Retina (tissue), 1 donor: ENCODE measurements around the gene GTF2F2.

ENCODE experiments used
- DNase-seq: peaks from one replicate; pipeline ENCODE4 v3.0.0-alpha.2; 2016

The GTF2F2 gene, protein sequence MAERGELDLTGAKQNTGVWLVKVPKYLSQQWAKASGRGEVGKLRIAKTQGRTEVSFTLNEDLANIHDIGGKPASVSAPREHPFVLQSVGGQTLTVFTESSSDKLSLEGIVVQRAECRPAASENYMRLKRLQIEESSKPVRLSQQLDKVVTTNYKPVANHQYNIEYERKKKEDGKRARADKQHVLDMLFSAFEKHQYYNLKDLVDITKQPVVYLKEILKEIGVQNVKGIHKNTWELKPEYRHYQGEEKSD

DNA sequence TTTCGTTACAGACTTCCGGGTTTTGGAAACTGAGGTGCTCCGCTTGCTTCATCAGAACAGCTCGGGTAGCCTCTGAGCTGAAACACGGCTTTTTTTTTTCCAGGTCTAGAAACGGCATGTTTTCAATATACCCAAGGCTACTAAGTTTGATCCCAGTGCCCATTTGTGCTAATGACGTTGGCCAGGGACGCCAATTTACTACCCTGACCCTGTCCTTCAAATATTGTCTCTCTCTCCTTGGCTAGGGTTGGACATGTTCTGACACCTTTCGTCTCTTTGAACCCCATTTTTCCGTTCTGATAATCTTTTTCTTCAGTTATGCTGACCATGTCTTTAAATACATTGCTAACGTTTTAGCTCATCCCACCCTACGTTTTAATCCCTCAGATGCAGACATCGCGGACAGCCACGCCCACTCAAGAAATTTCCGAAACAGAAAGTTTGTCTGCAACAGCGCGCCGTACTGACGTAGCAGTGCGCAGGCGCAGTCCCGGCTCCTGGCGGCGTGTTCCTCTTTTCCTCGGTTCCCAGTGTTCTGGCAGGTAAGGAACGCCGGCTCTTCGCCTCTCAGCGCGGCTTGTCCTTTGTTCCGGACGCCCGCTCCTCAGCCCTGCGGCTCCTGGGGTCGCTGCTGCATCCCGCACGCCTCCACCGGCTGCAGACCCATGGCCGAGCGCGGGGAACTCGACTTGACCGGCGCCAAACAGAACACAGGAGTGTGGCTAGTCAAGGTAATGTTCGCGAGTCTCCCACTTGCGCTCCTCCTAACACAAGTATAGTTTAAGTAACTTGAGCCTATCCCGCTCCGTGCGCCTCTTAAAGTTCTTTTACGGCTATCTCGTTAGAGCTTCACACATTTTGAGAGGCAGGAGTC is at the start of gene GTF2F2:
GTF2F2 (plus strand) TSS at position 520 of the 874 bp plus-strand sequence; CDS start at position 666, 146 bp downstream.
- DNase-seq, result peak; percentile 95

DNA sequence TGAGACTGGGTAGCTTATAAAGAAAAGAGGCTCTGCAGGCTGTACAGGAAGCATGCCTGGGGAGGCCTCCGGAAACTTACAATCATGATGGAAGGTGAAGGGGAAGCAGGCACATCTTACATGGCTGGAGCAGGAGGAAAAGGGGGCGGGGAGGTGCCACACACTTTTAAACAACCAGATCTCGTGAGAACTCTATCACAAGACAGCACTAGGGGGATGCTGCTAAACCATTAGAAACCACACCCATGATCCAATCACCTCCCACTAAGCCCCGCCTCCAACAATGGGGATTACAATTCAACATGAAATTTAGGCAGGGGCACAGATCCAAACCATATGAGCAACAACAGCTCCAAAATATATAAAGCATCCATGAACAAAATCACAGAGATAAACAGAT is 46.5 kb upstream of the GTF2F2 start:
- no peak for DNase-seq

DNA sequence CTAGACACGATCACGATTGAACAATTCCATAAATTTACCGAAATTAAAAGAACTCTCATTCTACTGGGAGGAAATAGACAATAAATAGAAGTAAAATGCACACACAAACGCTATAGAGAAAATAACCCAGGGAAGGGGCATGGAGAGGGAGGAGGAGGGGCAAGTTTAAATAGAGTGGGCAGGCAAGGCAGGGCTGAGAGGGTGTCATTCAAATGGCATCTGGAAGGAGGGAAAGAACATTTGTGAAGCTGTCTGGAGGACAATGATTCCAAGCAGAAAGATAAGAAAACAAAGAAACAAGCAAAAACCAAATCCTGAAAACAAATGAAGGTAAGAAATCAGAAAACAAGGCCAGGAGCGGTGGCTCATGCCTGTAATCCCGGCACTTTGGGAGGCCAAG is 45.6 kb upstream of the GTF2F2 start:
- no peak for DNase-seq

DNA sequence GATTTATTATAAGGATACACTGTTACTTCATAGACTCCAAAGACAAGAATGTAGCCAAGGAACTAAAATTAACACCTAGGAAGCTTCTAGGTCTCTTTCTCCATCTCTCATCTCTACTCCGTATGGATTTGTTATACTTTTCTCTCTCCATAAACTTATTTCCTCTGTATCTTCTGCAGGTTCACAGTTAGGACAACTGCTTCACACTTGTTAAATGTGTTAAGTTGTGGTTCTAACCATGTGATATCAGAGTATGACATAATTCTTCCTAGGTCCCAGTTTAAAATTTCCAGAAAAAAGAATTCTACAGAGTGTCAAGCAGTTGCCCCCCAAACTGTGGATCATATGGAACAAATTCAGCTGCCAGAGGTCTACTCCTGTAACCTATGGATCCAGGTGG is 42.3 kb upstream of the GTF2F2 start:
- DNase-seq, result no peak

DNA sequence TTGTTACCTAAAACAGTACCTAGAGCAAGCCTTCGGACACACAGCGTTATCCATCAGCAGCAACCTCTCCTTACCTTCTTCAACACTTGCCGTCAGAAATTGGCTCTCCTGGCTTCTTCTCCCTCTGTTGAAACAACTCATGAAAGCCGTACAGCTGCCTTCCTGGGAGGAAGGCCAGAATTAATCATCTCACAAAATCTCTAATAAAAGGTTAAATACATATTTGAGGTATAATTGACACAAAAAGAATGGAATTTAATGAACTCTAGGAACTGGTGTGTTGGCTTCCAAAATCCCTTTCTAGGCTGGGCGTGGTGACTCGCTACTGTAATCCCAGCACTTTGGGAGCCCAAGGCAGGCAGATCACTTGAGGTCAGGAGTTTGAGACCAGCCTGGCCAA is 37.3 kb upstream of the GTF2F2 start:
- DNase-seq, result no peak

DNA sequence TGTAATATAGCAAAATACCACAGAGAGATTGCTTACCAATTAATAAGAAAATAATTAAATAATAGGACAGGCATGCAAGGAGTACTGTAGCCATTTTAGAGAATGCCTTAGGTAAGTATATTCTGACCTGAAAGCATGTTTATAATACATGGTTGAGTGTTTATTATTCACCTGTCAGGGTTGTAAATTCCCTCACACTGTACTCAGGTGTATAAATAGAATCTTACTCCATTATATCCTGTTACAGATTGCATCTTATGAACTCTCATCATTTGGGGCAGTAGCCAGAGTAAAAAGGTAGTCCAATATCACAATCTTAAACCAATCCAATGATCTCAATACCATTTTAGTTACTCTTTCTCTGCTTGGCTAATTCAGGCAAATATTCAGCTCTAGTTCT is 35.8 kb upstream of the GTF2F2 start:
- DNase-seq, result no peak

DNA sequence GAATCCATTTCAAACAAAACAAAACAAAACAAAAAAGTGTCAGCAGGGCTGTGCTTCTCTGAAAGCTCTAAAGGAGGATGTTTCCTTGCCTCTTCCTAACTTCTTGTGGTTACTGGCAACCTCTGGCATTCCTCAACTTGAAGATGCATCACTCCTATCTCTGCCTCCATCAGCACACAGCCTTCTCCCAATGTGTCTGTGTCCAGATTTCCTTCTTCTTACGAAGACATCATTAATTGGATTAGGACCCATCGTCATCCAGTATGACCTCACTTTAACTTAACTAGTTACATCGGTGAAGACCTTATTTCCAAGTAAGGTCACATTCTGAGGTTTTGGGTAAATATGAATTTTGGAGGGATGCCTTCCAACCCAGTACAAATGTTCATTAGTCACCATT is 33.8 kb upstream of the GTF2F2 start:
- DNase-seq, result no peak

DNA sequence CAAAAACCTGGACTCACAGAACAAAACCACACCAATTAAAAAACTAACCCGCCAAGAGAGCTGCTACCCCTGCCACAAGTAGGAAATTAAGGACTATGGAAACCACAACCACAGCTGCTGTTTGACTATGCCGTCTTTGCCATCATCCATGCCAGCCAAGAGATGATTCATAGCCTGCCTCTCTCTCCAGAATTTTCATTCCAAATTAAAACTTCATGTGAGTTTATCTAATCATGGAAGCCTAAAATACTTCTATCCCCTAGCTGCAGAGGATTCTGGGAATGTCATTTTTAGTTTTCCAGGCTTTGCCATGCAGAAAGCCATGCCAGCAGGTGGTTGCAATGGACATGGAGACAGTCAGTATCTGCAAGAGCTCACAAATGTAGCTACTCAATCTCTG is 27.6 kb upstream of the GTF2F2 start:
- no peak for DNase-seq

DNA sequence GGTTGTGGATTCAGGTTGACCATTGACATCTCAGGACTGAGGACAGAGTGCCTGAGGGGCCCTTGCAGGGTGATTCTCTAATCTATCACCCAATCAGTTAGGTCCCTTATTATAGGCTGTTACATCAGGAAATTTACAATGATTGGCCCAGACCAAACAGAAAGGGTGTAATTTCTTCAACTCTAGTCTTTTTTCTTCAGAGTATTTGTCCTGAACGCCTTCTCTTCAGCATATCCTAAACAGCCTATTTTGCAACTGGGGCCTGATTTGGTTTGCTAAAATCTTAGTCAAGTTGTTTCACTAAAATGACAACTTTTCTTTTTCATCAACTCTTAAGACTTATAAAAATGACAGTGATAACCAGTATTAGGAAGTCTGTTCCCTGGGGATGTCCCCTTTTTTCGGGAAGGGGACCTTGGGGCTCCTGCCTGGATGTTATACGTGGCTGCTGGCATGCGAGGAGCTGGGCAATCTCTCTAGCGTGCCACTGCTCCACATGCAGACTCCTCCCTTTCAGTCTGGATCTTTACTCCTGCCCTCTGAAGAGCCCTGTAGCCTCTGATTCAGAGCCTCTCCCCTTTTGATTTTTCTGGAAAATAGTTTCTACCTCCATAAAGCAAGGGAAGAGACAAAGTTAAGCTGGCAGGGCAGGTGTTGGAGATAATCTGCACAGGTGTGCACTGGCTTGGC is 19.6 kb upstream of the GTF2F2 start:
- DNase-seq, result no peak

DNA sequence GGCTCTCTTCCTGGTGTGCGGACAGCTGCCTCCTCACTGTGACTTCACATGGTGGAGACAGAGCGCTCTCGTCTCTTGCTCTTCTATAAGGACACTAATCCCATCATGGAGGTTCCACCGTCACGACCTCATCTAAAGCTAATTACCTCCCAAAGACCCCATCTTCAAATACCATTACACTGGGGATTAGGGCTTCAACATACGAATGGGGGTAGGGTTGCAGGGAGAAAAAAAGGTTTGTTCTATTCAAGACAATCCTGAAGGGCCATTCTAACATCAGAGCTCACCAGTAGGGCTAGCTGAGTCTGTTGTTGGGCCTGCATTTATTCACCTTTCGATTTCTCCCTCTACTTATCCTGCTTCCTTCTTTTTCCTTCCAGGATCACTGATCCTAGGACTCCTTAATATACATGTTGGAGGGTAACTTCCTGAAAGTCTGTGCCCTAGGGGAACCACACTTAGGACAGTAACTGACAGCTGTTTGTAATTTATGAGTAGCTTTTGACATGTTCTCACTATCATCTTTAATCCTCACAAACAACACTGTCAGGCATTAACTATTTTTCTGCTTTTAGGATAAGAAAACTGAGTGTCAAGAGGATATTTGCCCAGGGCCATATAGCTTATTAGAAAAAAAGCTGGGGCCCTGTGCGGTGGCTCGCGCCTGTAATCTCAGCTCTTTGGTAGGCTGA is 18.8 kb upstream of the GTF2F2 start:
- no peak for DNase-seq

DNA sequence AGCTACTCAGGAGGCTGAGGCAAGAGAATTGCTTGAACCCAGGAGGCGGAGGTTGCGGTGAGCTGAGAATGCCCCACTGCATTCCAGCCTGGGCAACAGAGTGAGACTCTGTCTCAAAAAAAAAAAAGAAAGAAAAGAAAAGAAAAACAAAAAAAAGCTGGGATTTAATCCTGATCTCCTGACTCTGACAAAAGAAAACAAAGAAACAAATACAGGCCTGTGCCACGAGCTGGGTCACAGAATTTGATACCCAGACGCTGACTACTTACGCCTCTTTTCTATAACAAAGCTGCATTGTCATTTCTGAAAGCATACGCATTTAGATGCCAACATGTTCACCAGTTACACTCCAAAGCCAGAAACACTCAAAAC is 18.2 kb upstream of the GTF2F2 start:
- DNase-seq, result peak; percentile 38

DNA sequence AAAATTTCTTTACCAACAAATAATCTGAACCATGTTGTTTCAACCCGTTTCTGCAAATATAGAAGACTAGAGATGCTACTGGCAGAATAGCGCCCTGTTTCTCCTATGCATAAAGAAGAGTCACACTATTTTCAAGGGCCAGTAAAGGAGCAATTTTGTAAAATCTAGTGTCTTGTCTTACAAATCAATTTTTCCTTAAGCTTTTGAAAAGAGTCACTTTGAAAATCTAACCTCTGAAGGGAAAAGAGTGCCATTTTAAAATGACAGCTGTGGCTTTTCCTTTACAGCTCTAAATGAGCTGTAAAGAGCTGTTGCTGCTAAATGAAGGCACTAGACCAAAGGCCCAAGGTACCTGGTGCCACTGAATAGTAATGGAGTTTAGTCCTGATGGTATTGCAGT is 16.9 kb upstream of the GTF2F2 start:
- DNase-seq, result no peak

DNA sequence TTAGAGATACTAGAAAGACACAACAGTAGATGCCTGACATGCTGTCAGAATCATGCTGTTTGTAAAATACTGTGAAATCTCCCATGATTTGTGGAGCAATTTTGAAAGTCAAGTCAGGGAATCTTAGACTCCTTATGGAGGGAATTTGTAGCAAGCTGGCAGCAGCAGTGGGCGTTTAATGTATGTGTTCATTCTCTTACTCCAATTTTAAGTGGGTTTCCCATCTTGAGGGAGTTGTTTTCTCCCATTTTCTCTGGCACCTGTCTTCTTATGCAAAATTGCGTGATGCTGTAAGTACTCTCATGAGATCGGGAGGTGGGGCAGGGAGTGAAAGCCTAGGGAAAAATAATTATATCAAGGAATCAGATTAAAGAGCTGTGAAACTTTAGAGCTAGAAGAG is 16.0 kb upstream of the GTF2F2 start:
- no peak for DNase-seq

DNA sequence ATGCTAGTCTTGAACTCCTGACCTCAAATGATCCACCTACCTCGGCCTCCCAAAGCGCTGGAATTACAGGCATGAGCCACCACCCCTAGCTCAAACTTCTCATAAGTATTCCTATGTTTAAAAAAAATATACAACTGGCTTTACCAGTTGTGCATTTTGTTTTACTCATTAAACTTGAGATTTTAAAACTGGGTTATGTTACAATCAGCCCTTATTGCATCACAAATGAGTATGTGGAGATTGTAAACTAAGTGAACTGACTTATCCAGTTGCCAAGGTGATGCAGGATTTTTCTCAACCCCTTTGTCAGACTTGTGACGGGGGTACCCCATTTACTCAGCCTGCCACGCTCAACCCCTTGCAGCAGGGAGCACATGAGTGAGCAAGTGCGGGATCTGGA is 14.4 kb upstream of the GTF2F2 start:
- no peak for DNase-seq

DNA sequence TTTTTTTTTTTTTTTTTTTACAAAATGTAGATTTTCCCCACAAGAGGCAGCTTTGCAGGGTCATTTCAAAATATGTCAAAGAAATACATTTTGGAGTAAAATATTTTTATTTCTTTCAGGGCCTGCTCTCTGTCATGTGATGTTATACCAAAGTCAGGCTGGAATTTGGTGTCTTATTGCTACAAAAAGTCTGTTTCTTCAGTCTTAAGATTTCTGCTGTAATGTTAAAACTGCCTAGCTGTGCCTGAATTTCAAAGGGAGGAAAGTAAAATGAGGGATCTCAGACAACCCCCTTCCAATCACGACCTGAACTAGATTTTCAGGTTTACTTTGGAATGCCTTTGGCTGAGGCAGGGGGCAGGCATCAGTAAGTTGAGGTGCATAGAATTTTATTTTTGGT is 12.8 kb upstream of the GTF2F2 start:
- no peak for DNase-seq

DNA sequence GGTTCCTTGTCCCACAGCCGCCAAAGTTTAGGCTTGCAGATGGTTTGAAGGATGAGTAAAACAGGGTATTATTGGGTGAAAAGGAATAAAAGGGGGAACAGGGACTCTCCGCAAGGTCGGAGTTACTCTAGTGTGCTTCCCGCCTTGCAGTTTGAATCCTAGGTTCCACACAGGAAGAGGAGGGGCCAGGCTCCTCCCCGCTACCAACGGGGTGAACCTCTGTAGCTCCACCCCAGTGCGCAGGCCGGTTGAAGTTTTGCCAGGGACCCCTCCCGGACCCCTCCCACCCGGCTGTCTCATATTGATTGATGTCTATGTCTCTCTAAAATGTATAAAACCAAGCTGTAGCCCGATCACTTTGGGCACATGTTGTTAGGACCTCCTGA is 11.6 kb upstream of the GTF2F2 start:
- no peak for DNase-seq

DNA sequence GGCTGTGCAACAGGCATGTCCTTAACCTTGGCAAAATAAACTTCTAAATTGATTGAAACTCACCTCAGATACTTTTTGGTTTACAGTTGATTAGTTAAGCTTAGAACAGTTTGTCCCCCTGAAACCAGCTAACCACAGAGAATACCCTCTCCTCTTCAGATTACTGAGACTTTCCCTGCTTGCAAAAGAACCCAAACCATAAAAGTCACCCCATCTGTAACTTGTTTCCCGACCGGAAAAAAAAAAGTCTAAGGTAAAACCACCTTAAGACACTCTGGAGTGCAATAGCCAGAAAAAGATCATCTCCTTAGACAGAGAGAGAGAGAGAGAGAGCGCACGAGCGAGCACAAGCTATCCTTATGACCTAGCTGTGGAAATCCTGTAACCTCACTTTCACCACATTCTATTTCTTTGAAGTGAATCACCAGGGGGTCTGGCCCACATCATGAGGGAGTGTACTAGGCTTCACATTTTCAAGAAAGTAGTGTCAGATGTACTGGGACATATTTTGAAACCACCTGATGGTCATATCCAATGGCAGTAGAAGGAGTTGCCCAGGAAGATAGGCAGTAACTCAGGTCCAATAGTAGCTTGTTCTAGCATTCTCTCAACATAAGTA is 11.1 kb upstream of the GTF2F2 start:
- DNase-seq, result no peak

DNA sequence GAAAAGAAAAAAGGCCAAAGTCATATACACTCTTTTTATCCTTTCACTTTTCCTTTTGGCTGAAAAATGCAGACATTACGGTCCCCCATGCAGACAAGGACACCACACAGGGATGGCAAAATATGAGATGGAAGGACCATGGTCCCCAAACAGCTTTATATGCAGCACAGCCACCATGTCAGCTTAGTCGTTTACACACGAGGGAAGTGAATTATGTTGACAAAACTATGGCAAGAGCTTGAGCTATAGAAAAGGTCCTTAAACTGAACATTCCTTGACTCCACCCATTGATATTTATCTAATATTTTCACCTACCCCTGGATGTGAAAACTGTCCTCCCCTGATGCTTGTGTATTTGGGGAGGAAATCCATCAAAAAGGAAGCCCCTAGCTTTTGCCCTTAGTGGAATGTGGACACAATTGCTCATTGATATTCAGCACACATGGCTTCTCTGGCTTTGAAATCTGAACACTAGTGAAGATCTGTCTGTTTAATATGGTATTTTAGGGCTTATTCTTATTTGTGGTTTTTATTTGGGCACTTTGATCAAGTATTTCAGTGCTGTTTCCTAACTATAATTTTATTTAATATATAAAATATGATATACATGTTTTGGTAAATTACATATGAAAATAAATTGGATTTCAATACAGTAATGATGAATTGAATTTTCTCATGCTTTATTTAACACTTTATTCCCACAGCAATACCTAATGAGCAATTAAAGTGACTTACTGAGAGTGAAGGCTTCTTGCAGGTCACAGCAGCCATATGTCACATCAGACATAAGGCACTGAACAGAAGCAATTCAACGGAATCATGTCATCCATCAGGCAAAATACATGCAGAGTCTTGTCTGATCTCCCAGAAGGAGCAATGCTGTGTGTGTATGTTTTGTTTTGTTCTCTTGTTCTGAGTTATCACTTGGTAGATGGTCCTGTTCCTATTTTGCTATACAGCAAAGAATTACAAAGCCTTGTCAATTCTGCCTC is 6.8 kb upstream of the GTF2F2 start:
- DNase-seq, result no peak

DNA sequence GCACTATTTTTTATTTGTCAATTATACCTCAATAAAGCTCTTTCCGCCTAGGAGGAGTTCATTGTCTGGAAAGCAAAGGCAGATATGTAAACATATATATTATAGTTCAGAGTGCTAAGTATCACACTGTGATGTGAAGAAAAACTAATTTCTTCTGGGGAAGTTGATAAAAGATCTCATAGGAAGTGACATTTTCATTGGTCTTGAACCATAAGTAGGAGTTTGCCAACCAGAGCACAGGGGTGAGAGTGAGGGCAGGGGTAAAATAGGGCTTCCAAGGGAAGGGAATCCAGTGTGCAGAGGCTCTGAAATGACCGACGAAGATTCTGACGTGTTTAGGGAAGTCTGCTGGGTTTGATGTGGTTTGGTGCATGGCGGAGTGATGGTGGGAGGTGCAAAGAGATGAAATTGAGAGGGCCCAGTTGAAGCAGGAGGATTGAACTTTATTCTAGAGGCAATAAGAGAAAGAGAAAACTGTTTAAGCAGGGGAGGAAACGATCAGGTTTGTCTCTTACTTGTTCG is 780 bp upstream of the GTF2F2 start:
- DNase-seq, result no peak

DNA sequence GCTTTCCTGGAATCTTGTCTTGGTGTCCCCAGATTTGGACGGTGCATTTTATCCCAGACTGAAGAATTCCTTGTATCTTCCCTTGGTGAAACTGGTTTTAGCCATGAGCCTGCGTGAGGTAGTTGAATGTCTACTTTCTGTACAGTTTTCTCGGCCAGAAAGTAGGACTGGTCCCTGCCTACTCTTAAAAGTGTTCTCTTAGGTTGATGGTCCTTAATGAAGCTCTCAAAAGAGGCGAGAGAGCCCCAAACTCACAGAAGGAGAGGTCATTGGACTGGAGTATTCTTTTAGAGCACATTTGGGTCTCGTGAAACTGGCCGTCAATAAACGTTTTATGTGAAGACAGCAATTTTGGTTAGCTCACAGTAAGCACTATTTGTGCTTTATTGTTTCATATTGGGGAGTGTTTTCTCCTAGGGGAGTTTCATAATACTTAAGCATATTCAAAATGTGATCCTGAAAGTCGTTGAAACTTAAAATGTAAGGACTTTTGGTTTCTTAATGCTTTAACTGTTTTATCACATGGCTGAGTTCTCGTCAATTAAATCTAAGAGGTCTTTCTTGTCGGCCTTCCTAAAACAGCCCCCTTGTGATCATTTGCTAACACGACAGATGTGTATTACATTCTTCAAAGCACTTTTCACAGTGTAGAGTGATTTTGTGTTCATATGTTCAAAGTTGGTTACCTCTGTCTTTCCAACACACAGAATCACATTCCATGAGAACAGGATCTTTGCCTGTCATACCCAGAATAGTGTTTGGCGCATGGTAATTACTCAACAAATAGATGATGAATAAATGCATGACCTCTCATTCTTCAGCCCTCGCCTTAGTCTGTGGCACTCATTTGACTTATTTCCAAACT is 889 bp downstream of the GTF2F2 start:
- no peak for DNase-seq
